Myometrial cell (primary cell): ENCODE measurements around the gene ZBTB38. TPM values are rescaled to one million over a fixed set of nuclear protein-coding genes. Genes with fewer than 3 reads are reported as not detected.

ENCODE experiments used
- total RNA-seq: library from RNA; depleted of rRNA; stranded (reverse); fragments of >200 nt; gene quantifications from 2 replicates; pipeline ENCODE4 v1.2.3, GENCODE V29; 2015

Gene ZBTB38, protein sequence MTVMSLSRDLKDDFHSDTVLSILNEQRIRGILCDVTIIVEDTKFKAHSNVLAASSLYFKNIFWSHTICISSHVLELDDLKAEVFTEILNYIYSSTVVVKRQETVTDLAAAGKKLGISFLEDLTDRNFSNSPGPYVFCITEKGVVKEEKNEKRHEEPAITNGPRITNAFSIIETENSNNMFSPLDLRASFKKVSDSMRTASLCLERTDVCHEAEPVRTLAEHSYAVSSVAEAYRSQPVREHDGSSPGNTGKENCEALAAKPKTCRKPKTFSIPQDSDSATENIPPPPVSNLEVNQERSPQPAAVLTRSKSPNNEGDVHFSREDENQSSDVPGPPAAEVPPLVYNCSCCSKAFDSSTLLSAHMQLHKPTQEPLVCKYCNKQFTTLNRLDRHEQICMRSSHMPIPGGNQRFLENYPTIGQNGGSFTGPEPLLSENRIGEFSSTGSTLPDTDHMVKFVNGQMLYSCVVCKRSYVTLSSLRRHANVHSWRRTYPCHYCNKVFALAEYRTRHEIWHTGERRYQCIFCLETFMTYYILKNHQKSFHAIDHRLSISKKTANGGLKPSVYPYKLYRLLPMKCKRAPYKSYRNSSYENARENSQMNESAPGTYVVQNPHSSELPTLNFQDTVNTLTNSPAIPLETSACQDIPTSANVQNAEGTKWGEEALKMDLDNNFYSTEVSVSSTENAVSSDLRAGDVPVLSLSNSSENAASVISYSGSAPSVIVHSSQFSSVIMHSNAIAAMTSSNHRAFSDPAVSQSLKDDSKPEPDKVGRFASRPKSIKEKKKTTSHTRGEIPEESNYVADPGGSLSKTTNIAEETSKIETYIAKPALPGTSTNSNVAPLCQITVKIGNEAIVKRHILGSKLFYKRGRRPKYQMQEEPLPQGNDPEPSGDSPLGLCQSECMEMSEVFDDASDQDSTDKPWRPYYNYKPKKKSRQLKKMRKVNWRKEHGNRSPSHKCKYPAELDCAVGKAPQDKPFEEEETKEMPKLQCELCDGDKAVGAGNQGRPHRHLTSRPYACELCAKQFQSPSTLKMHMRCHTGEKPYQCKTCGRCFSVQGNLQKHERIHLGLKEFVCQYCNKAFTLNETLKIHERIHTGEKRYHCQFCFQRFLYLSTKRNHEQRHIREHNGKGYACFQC (N-terminal part only)
- 83.6 and 108 TPM in 2 replicates for total RNA-seq

DNA sequence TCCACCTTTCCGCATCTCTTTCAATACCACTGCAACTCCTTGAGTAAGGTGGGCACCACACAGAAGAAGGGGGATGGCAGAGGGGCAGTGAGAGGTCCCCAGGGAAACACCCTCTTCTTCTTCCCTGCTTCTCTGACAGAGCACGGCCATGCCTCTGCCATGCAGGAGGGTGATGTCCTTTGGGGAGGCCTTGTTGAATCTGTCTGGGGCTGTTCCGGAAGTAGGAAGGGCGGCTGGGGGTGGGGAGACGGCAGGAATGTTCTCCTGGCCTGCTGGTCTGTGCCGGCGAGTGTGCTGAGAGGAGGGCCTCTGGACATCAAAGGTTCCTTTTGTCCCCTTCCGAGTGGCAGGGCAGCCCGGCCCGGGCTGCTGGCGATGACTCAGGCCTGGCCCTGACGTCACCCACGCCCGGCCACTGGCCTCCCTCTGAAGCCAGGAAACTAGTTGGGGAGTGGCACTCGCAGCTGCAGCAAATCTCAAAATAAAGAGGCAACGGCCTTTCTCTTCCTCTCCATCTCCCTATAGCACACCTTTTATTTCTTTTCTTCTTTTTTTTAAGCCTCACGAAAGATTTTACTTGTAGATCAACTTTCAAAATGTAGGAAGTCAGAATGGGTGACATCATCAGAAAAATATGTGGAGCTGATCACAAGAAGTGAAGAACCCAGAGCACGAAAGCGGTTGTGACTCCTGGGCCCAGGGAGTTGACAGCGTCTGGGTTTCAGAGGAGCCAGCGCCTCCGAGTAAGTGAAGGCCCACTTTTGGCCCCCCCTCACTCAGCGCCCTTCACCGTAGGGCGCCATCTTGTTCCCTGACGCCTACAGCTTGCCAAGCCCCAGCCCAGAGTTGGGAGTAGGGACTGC lies at the start of gene ZBTB38:
Gene ZBTB38 (plus strand): TSS at position 443 of the 863 bp plus-strand sequence. CDS start 73,885 bp downstream, outside the sequence.

Other genes starting within 250 kb of the ZBTB38 start
- gene PXYLP1, start 136.7 kb upstream of the ZBTB38 start, total RNA-seq: 6.3 and 8.2 TPM in 2 replicates
- gene RASA2, start 118.5 kb downstream of the ZBTB38 start, total RNA-seq: 7.2 and 25.2 TPM in 2 replicates